GM23338 (cell line): ENCODE results near the gene SOD3. TPM values are rescaled to one million over a fixed set of nuclear protein-coding genes. Genes with fewer than 3 reads are reported as not detected.

Source experiments
- ATAC-seq: fragments of 200-7000 bp; cut with Tn5 transposase; 3 replicates; pipeline ENCODE4 v1.9.1; 2020
- DNase-seq: peaks from one replicate; pipeline ENCODE4 v3.0.0-alpha.2; 2015; ENCODE audit warnings: low spot score
- H2AFZ ChIP-seq: fragments of 200-600 bp; sonication (generic); 2 replicates; pipeline ENCODE4 v1.8.0; 2016; ENCODE audit warnings: antibody characterized with exemption, mild to moderate bottlenecking, moderate library complexity
- H3F3A ChIP-seq: fragments of 200-600 bp; sonication (generic); replicated peaks from 2 replicates; pipeline ENCODE4 v1.8.0; 2017; ENCODE audit warnings: antibody characterized with exemption, mixed run types, low read depth
- H3K27ac ChIP-seq: fragments of 200-600 bp; sonication (generic); 2 replicates; pipeline ENCODE4 v1.6.1; 2016; ENCODE audit warnings: low read depth
- H3K27me3 ChIP-seq: fragments of 200-600 bp; sonication (generic); 2 replicates; pipeline ENCODE4 v1.8.0; 2016; ENCODE audit warnings: mild to moderate bottlenecking, mixed run types, moderate library complexity; ENCODE audit not compliant: insufficient read depth
- H3K36me3 ChIP-seq: fragments of 200-600 bp; sonication (generic); 2 replicates; pipeline ENCODE4 v1.8.0; 2016; ENCODE audit warnings: mild to moderate bottlenecking; ENCODE audit not compliant: insufficient read depth
- H3K4me1 ChIP-seq: fragments of 200-600 bp; sonication (generic); 2 replicates; pipeline ENCODE4 v1.8.0; 2016; ENCODE audit warnings: mild to moderate bottlenecking, moderate library complexity; ENCODE audit not compliant: insufficient read depth
- H3K4me2 ChIP-seq: fragments of 200-600 bp; sonication (generic); 2 replicates; pipeline ENCODE4 v1.7.1; 2017; ENCODE audit warnings: mixed run types
- H3K4me3 ChIP-seq: fragments of 200-600 bp; sonication (generic); 2 replicates; pipeline ENCODE4 v1.6.1; 2016; ENCODE audit warnings: mixed run types
- H3K79me2 ChIP-seq: fragments of 200-600 bp; sonication (generic); replicated peaks from 2 replicates; pipeline ENCODE4 v1.8.0; 2017; ENCODE audit warnings: mild to moderate bottlenecking; ENCODE audit not compliant: insufficient read depth
- H3K9me2 ChIP-seq: fragments of 200-600 bp; sonication (generic); 2 replicates; pipeline ENCODE4 v1.8.0; 2017; ENCODE audit not compliant: insufficient read depth
- H4K20me1 ChIP-seq: fragments of 200-600 bp; sonication (generic); replicated peaks from 2 replicates; pipeline ENCODE4 v1.8.0; 2017; ENCODE audit warnings: mild to moderate bottlenecking; ENCODE audit not compliant: insufficient read depth
- H3K27ac Mint-ChIP-seq: 2 replicates; pipeline ENCODE4 v1.8.0; 2020; ENCODE audit warnings: inconsistent platforms, mild to moderate bottlenecking, moderate library complexity, mixed read lengths
- H3K27me3 Mint-ChIP-seq: 3 replicates; pipeline ENCODE4 v1.8.0; 2022; ENCODE audit warnings: low read depth, mild to moderate bottlenecking, moderate library complexity, mixed read lengths, inconsistent platforms; ENCODE audit not compliant: insufficient read depth, poor library complexity
- H3K36me3 Mint-ChIP-seq: 3 replicates; pipeline ENCODE4 v1.8.0; 2021; ENCODE audit warnings: low read depth, mild to moderate bottlenecking, inconsistent platforms, moderate library complexity, mixed read lengths
- H3K4me1 Mint-ChIP-seq: 3 replicates; pipeline ENCODE4 v1.8.0; 2020; ENCODE audit warnings: mild to moderate bottlenecking, inconsistent platforms, mixed read lengths
- H3K4me3 Mint-ChIP-seq: 3 replicates; pipeline ENCODE4 v1.8.0; 2021; ENCODE audit warnings: moderate library complexity, mild to moderate bottlenecking, inconsistent platforms, mixed read lengths
- H3K9me3 Mint-ChIP-seq: 3 replicates; pipeline ENCODE4 v1.8.0; 2020; ENCODE audit warnings: moderate library complexity, mild to moderate bottlenecking, inconsistent platforms, mixed read lengths
- CREB1 ChIP-seq: fragments of 250-450 bp; sonication (Bioruptor Pico); IDR thresholded peaks from 2 replicates; pipeline ENCODE4 v1.5.0; 2020; ENCODE audit warnings: low read depth, mild to moderate bottlenecking, moderate library complexity
- CTCF ChIP-seq, 2 experiments: fragments of 200-600 bp in 1 of 2; sonication (generic) in 1 of 2; conservative IDR thresholded peaks; 2 replicates each; pipeline versions ENCODE4 v1.5.1 to v1.6.1; 2016 to 2017; ENCODE audit warnings: antibody characterized with exemption in 2 of 2, low read depth in 2 of 2, mild to moderate bottlenecking in 2 of 2, moderate library complexity in 1 of 2
- ETS1 ChIP-seq: IDR thresholded peaks from 2 replicates; pipeline ENCODE4 v1.6.1; 2016; ENCODE audit warnings: antibody characterized with exemption
- EZH2 ChIP-seq: fragments of 200-600 bp; sonication (generic); IDR thresholded peaks from one replicate; pipeline ENCODE4 v1.8.0; 2017; ENCODE audit warnings: antibody characterized with exemption, mild to moderate bottlenecking, low read depth; ENCODE audit not compliant: unreplicated experiment
- EZH2phosphoT487 ChIP-seq: fragments of 200-600 bp; sonication (generic); IDR thresholded peaks from one replicate; pipeline ENCODE4 v1.8.1; 2018; ENCODE audit warnings: antibody characterized with exemption; ENCODE audit not compliant: unreplicated experiment
- JUNB ChIP-seq: IDR thresholded peaks from one replicate; pipeline ENCODE4 v1.6.1; 2016; ENCODE audit warnings: antibody characterized with exemption; ENCODE audit not compliant: unreplicated experiment
- POLR2AphosphoS5 ChIP-seq: IDR thresholded peaks from 2 replicates; pipeline ENCODE4 v1.6.1; 2016; ENCODE audit warnings: antibody characterized with exemption, low read depth
- STAT1 ChIP-seq: IDR thresholded peaks from one replicate; pipeline ENCODE4 v1.6.1; 2016; ENCODE audit warnings: antibody characterized with exemption; ENCODE audit not compliant: unreplicated experiment
- ZNF114 ChIP-seq: fragments of 250-450 bp; sonication (Bioruptor Pico); IDR thresholded peaks from 2 replicates; pipeline ENCODE4 v1.5.0; 2020; ENCODE audit warnings: mild to moderate bottlenecking, moderate library complexity
- polyA plus RNA-seq: library from polyadenylated mRNA; unstranded; fragments of >200 nt; fragmentation: Nextera tagmentation; extraction: Ambion mirVana; gene quantifications from 2 replicates; pipeline ENCODE4 v1.2.1, GENCODE V29; 2016
- total RNA-seq: library from RNA; depleted of rRNA; stranded (reverse); fragments of >200 nt; shearing (Covaris generic); gene quantifications from 2 replicates; pipeline ENCODE4 v1.2.3, GENCODE V29; 2014

SOD3 gene
- total and polyA plus RNA-seq, 2 experiments from 2014 or later = 7.5 to 11.8 TPM

GRCh38 chr4:24843096-24843495 lies 47.7 kb downstream of the SOD3 start:
- Mint-ChIP-seq H3K27ac (no peak overlapping the region), H3K9me3 (no peaks in the 10 kb centered on the region), H3K27me3 (no peaks in the 10 kb centered on the region), H3K36me3 (no peaks in the 10 kb centered on the region), H3K4me3 (no peak overlapping the region), H3K4me1 (peaks cover 11% of the 10 kb centered on the region)
- no peaks in the 10 kb centered on the region for H3K36me3 ChIP-seq
- no peak overlapping the region for H3K4me3 ChIP-seq
- ATAC-seq = no peak
- H3K4me1 ChIP-seq = no peaks in the 10 kb centered on the region
- no peak overlapping the region for H2AFZ ChIP-seq
- TF ChIP-seq EZH2phosphoT487 (no peak), POLR2AphosphoS5 (no peak)
- no peak overlapping the region for H3K4me2 ChIP-seq
- no peaks in the 10 kb centered on the region for H4K20me1 ChIP-seq
- H3K27me3 ChIP-seq = no peaks in the 10 kb centered on the region
- no peaks in the 10 kb centered on the region for H3K79me2 ChIP-seq
- H3K9me2 ChIP-seq = no peaks in the 10 kb centered on the region
- DNase-seq = no peak
- H3K27ac ChIP-seq = no peak overlapping the region
- H3F3A ChIP-seq = no peaks in the 10 kb centered on the region

- Histone ChIP-seq H3K36me3 (no peaks in the 10 kb centered on the region), H3K4me1 (no peaks in the 10 kb centered on the region), H3K4me3 (no peak overlapping the region), H4K20me1 (no peaks in the 10 kb centered on the region), H3F3A (no peaks in the 10 kb centered on the region), H3K4me2 (no peak overlapping the region), H3K9me2 (no peaks in the 10 kb centered on the region), H2AFZ (no peak overlapping the region), H3K27me3 (no peaks in the 10 kb centered on the region), H3K79me2 (no peaks in the 10 kb centered on the region), H3K27ac (no peak overlapping the region)
- Mint-ChIP-seq H3K4me1 (peaks cover 16% of the 10 kb centered on the region), H3K4me3 (no peak overlapping the region), H3K36me3 (no peaks in the 10 kb centered on the region; the same call in 2 of the 3 replicates), H3K27me3 (no peaks in the 10 kb centered on the region), H3K9me3 (no peaks in the 10 kb centered on the region; the same call in 2 of the 3 replicates), H3K27ac (no peak overlapping the region)
- ATAC-seq (no peak), DNase-seq (no peak)
- no peak for TF ChIP-seq STAT1
- TF ChIP-seq CTCF (conservative IDR thresholded peaks at IDR 0.05; ENCODE audit: low read depth in 2 of 2) = no peak
- no peak for TF ChIP-seq ZNF114
- no peak for TF ChIP-seq EZH2phosphoT487
- TF ChIP-seq EZH2 = no peak
- TF ChIP-seq POLR2AphosphoS5 = no peak
- no peak for TF ChIP-seq ETS1
- TF ChIP-seq CREB1 (CRISPR knock-in tag) = no peak
- TF ChIP-seq JUNB = no peak
These were observed 49.8 kb downstream of the SOD3 start for GRCh38 chr4:24845132-24845531.
